Prostate gland (tissue), 2 donors: ENCODE data around the gene PVALB.

Experiments
- CTCF ChIP-seq, 4 experiments: fragments of 200-600 bp in 2 of 4; fragments of 450-650 bp in 2 of 4; sonication (generic) in 2 of 4; IDR thresholded peaks; 1 replicate in 3 of 4; 2 replicates in 1 of 4; pipeline ENCODE4 v1.5.1; 2016 to 2019; ENCODE audit warnings: antibody characterized with exemption in 4 of 4, mild to moderate bottlenecking in 2 of 4, moderate library complexity in 2 of 4
- POLR2AphosphoS5 ChIP-seq: sonication (generic); formaldehyde crosslinking; IDR thresholded peaks from one replicate; pipeline ENCODE4 v1.6.1; 2017; ENCODE audit warnings: antibody characterized with exemption

GRCh38 chr22:36775964-36776669 is 40.7 kb downstream of the PVALB start, which contains the start of gene IFT27:
- peak in 1 of 4 experiments; percentile 11 for TF ChIP-seq CTCF (IDR thresholded peaks at IDR 0.05)
- TF ChIP-seq POLR2AphosphoS5 = peak; percentile 96
